K562 (cell line): ENCODE data around the gene VSIG10L2. TPM values are rescaled to one million over a fixed set of nuclear protein-coding genes. Genes with fewer than 3 reads are reported as not detected.

Experiments used
- ATAC-seq: fragments of 200-7000 bp; cut with Tn5 transposase; 3 replicates; pipeline ENCODE4 v1.9.1; 2020; ENCODE audit warnings: moderate library complexity
- BruUV-seq: library from RNA; stranded (reverse); fragments of 400-500 nt; replicated peaks from 2 replicates; lab custom pipeline; 2021; lab: Mats Ljungman, UMichigan
- CTCF ChIA-PET: fragments of 300-600 bp; formaldehyde crosslinking; extraction: SDS; loops from one replicate; lab custom pipeline; 2021; ENCODE audit warnings: low intra/inter-chr PET ratio; lab: Yijun Ruan, JAX
- POLR2A ChIA-PET: fragments of 300-600, 350-650 bp; sonication (Branson Sonifier 250); formaldehyde crosslinking; extraction: SDS; loops from one replicate; lab custom pipeline; 2021; ENCODE audit warnings: antibody characterized with exemption, inconsistent platforms; lab: Yijun Ruan, JAX
- DNase-seq, 4 experiments: peaks; one replicate each; pipeline versions ENCODE4 v3.0.0 to v3.0.0-alpha.2; 2011 to 2018; ENCODE audit warnings: low spot score in 3 of 4, mixed read lengths in 3 of 4; ENCODE audit errors: extremely low read depth in 1 of 4
- FAIRE-seq: peaks from 2 replicates; lab custom pipeline; 2011; peaks lifted over from hg19 to GRCh38; lab: Jason Lieb, UNC
- H2AFZ ChIP-seq: 2 replicates; pipeline ENCODE4 v1.6.0; 2011; ENCODE audit warnings: low read depth, low read length, control low read depth, inconsistent platforms
- H3K27ac ChIP-seq: fragments of 200-600 bp; 3 replicates; pipeline ENCODE4 v1.8.0; 2011; ENCODE audit warnings: low read depth, mild to moderate bottlenecking, control low read depth, inconsistent platforms, low read length, moderate library complexity, mixed read lengths; ENCODE audit errors: extremely low read depth
- H3K27me3 ChIP-seq, 2 experiments: fragments of 300-600 bp in 1 of 2; 2 replicates in 1 of 2; 3 replicates in 1 of 2; pipeline versions ENCODE4 v1.6.0 to v1.8.0; 2011; ENCODE audit warnings: inconsistent platforms in 2 of 2, low read length in 2 of 2, mild to moderate bottlenecking in 1 of 2, mixed read lengths in 1 of 2, moderate library complexity in 1 of 2; ENCODE audit not compliant: control insufficient read depth in 2 of 2, insufficient read depth in 2 of 2
- H3K36me3 ChIP-seq: fragments of 300-600 bp; 3 replicates; pipeline ENCODE4 v1.8.0; 2011; ENCODE audit warnings: mild to moderate bottlenecking, low read length, inconsistent platforms; ENCODE audit not compliant: control insufficient read depth, insufficient read depth
- H3K4me1 ChIP-seq, 2 experiments: fragments of 200-600 bp in 1 of 2; replicated peaks in 1 of 2; 2 replicates in 1 of 2; 3 replicates in 1 of 2; pipeline versions ENCODE4 v1.5.1 to v1.8.0; 2011; ENCODE audit warnings: inconsistent platforms in 2 of 2, low read length in 2 of 2, mild to moderate bottlenecking in 1 of 2, mixed read lengths in 1 of 2, moderate library complexity in 1 of 2; ENCODE audit not compliant: control insufficient read depth in 2 of 2, insufficient read depth in 2 of 2
- H3K4me2 ChIP-seq: 2 replicates; pipeline ENCODE4 v1.6.1; 2011; ENCODE audit warnings: low read length, control low read depth, inconsistent platforms, mixed read lengths; ENCODE audit not compliant: insufficient read depth
- H3K4me3 ChIP-seq: fragments of 200-600 bp; sonication (generic), shearing (Covaris generic); 2 replicates; pipeline ENCODE4 v1.5.1; 2016; ENCODE audit warnings: control low read depth, inconsistent platforms
- H3K79me2 ChIP-seq: fragments of 200-600 bp; 3 replicates; pipeline ENCODE4 v1.8.0; 2011; ENCODE audit warnings: low read length, inconsistent platforms; ENCODE audit not compliant: control insufficient read depth, insufficient read depth
- H3K9ac ChIP-seq, 2 experiments: 2 replicates each; pipeline versions ENCODE4 v1.6.0 to v1.6.1; 2011; ENCODE audit warnings: low read depth in 2 of 2, low read length in 2 of 2, control low read depth in 1 of 2, inconsistent platforms in 1 of 2, mild to moderate bottlenecking in 1 of 2, mixed read lengths in 1 of 2; ENCODE audit not compliant: insufficient read depth in 1 of 2
- H3K9me1 ChIP-seq: one replicate; pipeline ENCODE4 v1.6.0; 2011; ENCODE audit warnings: inconsistent platforms, mild to moderate bottlenecking, low read length, moderate library complexity; ENCODE audit not compliant: control insufficient read depth, insufficient read depth
- H3K9me3 ChIP-seq: replicated peaks from 2 replicates; pipeline ENCODE4 v1.5.1; 2011; ENCODE audit warnings: low read depth, low read length, inconsistent platforms; ENCODE audit not compliant: control insufficient read depth, insufficient read depth
- H4K20me1 ChIP-seq: replicated peaks from 2 replicates; pipeline ENCODE4 v1.6.1; 2011; ENCODE audit warnings: low read length, inconsistent platforms, mixed read lengths; ENCODE audit not compliant: control insufficient read depth, insufficient read depth
- CSDE1 ChIP-seq, 2 experiments: fragments of 450-650 bp; IDR thresholded peaks; 2 replicates each; pipeline ENCODE4 v1.6.1; 2016; ENCODE audit warnings: mild to moderate bottlenecking in 1 of 2
- ETV6 ChIP-seq, 3 experiments: fragments of 150-350 bp in 1 of 3; sonication (generic) in 1 of 3; formaldehyde crosslinking in 1 of 3; IDR thresholded peaks; 2 replicates each; pipeline versions ENCODE4 v1.6.1 to v1.8.0; 2014 to 2022; ENCODE audit warnings: borderline replicate concordance in 2 of 3, low read depth in 2 of 3, antibody characterized with exemption in 1 of 3, low read length in 1 of 3, mild to moderate bottlenecking in 1 of 3, missing genetic modification reagents in 1 of 3
- FOSL1 ChIP-seq: fragments of 200-800 bp; sonication (Bioruptor generic); conservative IDR thresholded peaks from 2 replicates; pipeline ENCODE4 v1.6.1; 2016; ENCODE audit warnings: missing genetic modification characterization, missing compliant biosample characterization
- FOXP1 ChIP-seq: sonication (generic); formaldehyde crosslinking; IDR thresholded peaks from 2 replicates; pipeline ENCODE4 v1.8.0; 2022; ENCODE audit warnings: mild to moderate bottlenecking, missing genetic modification reagents
- MED1 ChIP-seq: sonication (generic); formaldehyde crosslinking; IDR thresholded peaks from 2 replicates; pipeline ENCODE4 v1.8.1; 2023; ENCODE audit warnings: missing genetic modification reagents, borderline replicate concordance
- OTX1 ChIP-seq: fragments of 450-650 bp; formaldehyde crosslinking; IDR thresholded peaks from 2 replicates; pipeline ENCODE4 v1.4.0; 2022; ENCODE audit warnings: mild to moderate bottlenecking
- POLR2G ChIP-seq: fragments of 200-400 bp; formaldehyde crosslinking; IDR thresholded peaks from 2 replicates; pipeline ENCODE4 v1.6.1; 2017; ENCODE audit warnings: low read depth, mild to moderate bottlenecking, antibody characterized with exemption, low read length, moderate library complexity
- POLR2H ChIP-seq: IDR thresholded peaks from 2 replicates; pipeline ENCODE4 v1.6.1; 2016; ENCODE audit warnings: missing genetic modification characterization, low read depth, mild to moderate bottlenecking, control low read depth, missing compliant biosample characterization, moderate library complexity
- ZNF140 ChIP-seq: fragments of 250-450 bp; sonication (Bioruptor Pico); IDR thresholded peaks from 2 replicates; pipeline ENCODE4 v1.8.0; 2021; ENCODE audit warnings: moderate library complexity, mild to moderate bottlenecking, inconsistent platforms
- WGBS: fragments of 100-300 bp; shearing (Covaris generic); methylation state at CpG from one replicate; pipeline ENCODE4 v1.1.6; 2016; ENCODE audit warnings: low coverage, mixed read lengths; ENCODE audit not compliant: insufficient coverage; ENCODE audit errors: missing lambda C conversion rate; 5-methylcytosine and 5-hydroxymethylcytosine counted together
- in situ Hi-C: fragments of 300-500 bp; cut with MboI; formaldehyde crosslinking; loops from 4 replicates; pipeline ENCODE4 v1.15.0; 2018; ENCODE audit warnings: inconsistent platforms, mixed read lengths
- intact Hi-C: fragments of 100-400 bp; cut with micrococcal nuclease; formaldehyde crosslinking; loops from 2 replicates; pipeline ENCODE4 v1.14.2; 2022
- polyA plus RNA-seq, 8 experiments: library from polyadenylated mRNA; depleted of rRNA in 4 of 8; stranded (reverse) in 5 of 8; unstranded in 3 of 8; fragments of >200 nt; fragmentation: Nextera tagmentation in 2 of 8; fragmentation: Illumina TruSeq in 1 of 8; extraction: Ambion mirVana in 2 of 8; extraction: Trizol in 1 of 8; gene quantifications; 2 replicates each; pipeline versions ENCODE4 v1.2.1 to v1.2.3, GENCODE V29; 2011 to 2014; ENCODE audit warnings: inconsistent platforms in 1 of 8, missing spikeins in 1 of 8
- total RNA-seq, 7 experiments: library from RNA; depleted of rRNA in 6 of 7; stranded (reverse); fragments of >200 nt in 6 of 7; fragmentation: Illumina TruSeq in 2 of 7; extraction: Trizol in 2 of 7; gene quantifications; 2 replicates each; pipeline versions ENCODE4 v1.2.1 to v1.2.3, GENCODE V29; 2011 to 2021; ENCODE audit warnings: low replicate concordance in 1 of 7
- TF ChIP-seq, protein P1 (sequence below): fragments of 250-450 bp; sonication (Bioruptor Pico); IDR thresholded peaks from 2 replicates; pipeline ENCODE4 v1.8.0; 2021; ENCODE audit warnings: moderate library complexity, mild to moderate bottlenecking, inconsistent platforms
- TF ChIP-seq, protein P2 (sequence below): fragments of 250-450 bp; sonication (Bioruptor Pico); IDR thresholded peaks from 2 replicates; pipeline ENCODE4 v1.4.0; 2020; ENCODE audit warnings: mild to moderate bottlenecking
- TF ChIP-seq, protein P3 (sequence below): sonication (generic); formaldehyde crosslinking; IDR thresholded peaks from 2 replicates; pipeline ENCODE4 v1.8.0; 2022; ENCODE audit warnings: missing genetic modification reagents, mild to moderate bottlenecking, borderline replicate concordance

Gene VSIG10L2
- total and polyA plus RNA-seq, 9 of the 15 experiments (the other 6 are each of a cell fraction or from before 2014, with no cell fraction given), result not detected

DNA sequence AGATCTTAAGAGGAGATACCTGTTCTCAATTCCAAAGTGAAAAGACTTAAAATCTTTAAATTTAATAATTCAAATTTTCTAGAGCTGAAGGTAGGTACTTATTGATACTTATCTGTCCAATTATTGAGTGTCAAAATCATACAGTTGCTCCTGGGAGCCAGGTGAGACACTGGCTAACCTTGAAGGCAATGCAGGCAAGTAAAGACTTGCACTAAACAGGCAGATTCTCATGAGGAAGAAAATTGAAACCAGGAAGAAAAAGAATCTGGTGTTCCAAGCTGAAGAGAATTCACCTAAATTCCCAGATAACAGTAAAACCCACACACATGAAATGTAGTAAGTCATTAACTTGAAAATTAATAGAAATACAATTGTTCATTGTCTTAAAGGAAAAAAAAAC lies 30.3 kb downstream of the VSIG10L2 start:
- no peak overlapping the region for H3K27ac ChIP-seq
- H3K4me1 ChIP-seq, result no peaks in the 10 kb centered on the region
- TF ChIP-seq CSDE1 (IDR thresholded peaks at IDR 0.05) (no peak), FOSL1 (no peak)
- TF ChIP-seq, protein P1, sequence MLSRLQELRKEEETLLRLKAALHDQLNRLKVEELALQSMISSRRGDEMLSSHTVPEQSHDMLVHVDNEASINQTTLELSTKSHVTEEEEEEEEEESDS (CRISPR knock-in tag), result no peak
- H3K27me3 ChIP-seq, result peaks cover 11 to 22% of the 10 kb centered on the region in 2 experiments; a peak in 4 of 5 replicates
- H3K4me2 ChIP-seq, result no peak overlapping the region
- H3K79me2 ChIP-seq, result no peaks in the 10 kb centered on the region
- no peak overlapping the region for H3K4me3 ChIP-seq
- in situ Hi-C loops, result no loop called here
- no peaks in the 10 kb centered on the region for H3K9me3 ChIP-seq
- no peaks in the 10 kb centered on the region for H3K36me3 ChIP-seq
- ChIA-PET POLR2A (no interaction called here), CTCF (no interaction called here)
- no peak for ATAC-seq
- no peak overlapping the region for H2AFZ ChIP-seq
- H4K20me1 ChIP-seq, result no peaks in the 10 kb centered on the region
- DNase-seq, result no peak
- FAIRE-seq, result no peak
- no peak overlapping the region for H3K9ac ChIP-seq
- intact Hi-C loops, result no loop called here
- no TSS peak for BruUV-seq
- no peaks in the 10 kb centered on the region for H3K9me1 ChIP-seq

DNA sequence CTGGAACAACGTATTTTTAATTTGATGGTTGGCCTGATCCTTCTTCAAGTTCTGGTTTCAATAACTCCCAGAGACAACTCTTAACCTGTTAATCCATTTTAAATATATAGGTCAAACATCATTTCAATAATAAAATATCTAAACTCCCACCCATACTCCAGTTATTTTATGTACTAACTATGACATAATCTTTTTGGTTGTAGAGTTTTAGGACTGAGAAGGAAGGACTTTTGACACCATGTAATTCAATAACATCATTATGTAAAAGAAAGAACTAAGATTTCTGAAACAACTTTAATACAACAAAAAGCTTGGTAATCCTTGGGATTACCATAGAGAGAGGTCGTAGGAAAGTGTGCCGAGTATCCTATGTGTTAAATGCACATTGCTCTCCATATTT lies 31.5 kb downstream of the VSIG10L2 start:
- ChIA-PET POLR2A (no interaction called here), CTCF (interaction anchor here (0.5 kb wide), 1 partner anchor 65 kb away, joined by 3 read pairs; no protein-coding TSS in a partner anchor)
- Histone ChIP-seq H3K27me3 (peaks cover 11 to 17% of the 10 kb centered on the region in 2 experiments; a peak in 4 of 5 replicates), H3K27ac (no peak overlapping the region), H3K79me2 (no peaks in the 10 kb centered on the region), H3K4me3 (no peak overlapping the region), H4K20me1 (no peaks in the 10 kb centered on the region), H3K9ac (no peak overlapping the region), H3K36me3 (no peaks in the 10 kb centered on the region), H3K4me2 (no peak overlapping the region), H2AFZ (no peak overlapping the region), H3K9me1 (no peaks in the 10 kb centered on the region), H3K4me1 (no peaks in the 10 kb centered on the region), H3K9me3 (no peaks in the 10 kb centered on the region)
- DNase-seq, result no peak
- no TSS peak for BruUV-seq
- intact Hi-C loops, result no loop called here
- no peak for ATAC-seq
- no peak for FAIRE-seq
- in situ Hi-C loops, result no loop called here
- 1% methylated on average over 3 of the region's 3 CpGs for WGBS
- TF ChIP-seq POLR2G (no peak), FOXP1 (no peak), POLR2H (tag) (no peak), ZNF140 (CRISPR knock-in tag) (no peak), MED1 (no peak), OTX1 (CRISPR knock-in tag) (no peak), ETV6 (IDR thresholded peaks at IDR 0.05; ENCODE audit: borderline replicate concordance in 1 of 2, low read depth in 2 of 2, low read length in 1 of 2) (no peak), ETV6 (CRISPR knock-in tag; IDR thresholded peaks at IDR 0.05; ENCODE audit: borderline replicate concordance) (no peak)
- TF ChIP-seq, protein P2, sequence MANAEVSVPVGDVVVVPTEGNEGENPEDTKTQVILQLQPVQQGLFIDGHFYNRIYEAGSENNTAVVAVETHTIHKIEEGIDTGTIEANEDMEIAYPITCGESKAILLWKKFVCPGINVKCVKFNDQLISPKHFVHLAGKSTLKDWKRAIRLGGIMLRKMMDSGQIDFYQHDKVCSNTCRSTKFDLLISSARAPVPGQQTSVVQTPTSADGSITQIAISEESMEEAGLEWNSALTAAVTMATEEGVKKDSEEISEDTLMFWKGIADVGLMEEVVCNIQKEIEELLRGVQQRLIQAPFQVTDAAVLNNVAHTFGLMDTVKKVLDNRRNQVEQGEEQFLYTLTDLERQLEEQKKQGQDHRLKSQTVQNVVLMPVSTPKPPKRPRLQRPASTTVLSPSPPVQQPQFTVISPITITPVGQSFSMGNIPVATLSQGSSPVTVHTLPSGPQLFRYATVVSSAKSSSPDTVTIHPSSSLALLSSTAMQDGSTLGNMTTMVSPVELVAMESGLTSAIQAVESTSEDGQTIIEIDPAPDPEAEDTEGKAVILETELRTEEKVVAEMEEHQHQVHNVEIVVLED (CRISPR knock-in tag), result no peak
- TF ChIP-seq, protein P3, sequence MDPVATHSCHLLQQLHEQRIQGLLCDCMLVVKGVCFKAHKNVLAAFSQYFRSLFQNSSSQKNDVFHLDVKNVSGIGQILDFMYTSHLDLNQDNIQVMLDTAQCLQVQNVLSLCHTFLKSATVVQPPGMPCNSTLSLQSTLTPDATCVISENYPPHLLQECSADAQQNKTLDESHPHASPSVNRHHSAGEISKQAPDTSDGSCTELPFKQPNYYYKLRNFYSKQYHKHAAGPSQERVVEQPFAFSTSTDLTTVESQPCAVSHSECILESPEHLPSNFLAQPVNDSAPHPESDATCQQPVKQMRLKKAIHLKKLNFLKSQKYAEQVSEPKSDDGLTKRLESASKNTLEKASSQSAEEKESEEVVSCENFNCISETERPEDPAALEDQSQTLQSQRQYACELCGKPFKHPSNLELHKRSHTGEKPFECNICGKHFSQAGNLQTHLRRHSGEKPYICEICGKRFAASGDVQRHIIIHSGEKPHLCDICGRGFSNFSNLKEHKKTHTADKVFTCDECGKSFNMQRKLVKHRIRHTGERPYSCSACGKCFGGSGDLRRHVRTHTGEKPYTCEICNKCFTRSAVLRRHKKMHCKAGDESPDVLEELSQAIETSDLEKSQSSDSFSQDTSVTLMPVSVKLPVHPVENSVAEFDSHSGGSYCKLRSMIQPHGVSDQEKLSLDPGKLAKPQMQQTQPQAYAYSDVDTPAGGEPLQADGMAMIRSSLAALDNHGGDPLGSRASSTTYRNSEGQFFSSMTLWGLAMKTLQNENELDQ (CRISPR knock-in tag), result no peak
